Endothelial cell of umbilical vein (primary cell): Measurements from ENCODE around the gene CLCN2. TPM values are rescaled to one million over a fixed set of nuclear protein-coding genes. Genes with fewer than 3 reads are reported as not detected.

Experiments used
- BruUV-seq: library from RNA; stranded (reverse); fragments of 400-500 nt; replicated peaks from 2 replicates; lab custom pipeline; 2021; lab: Mats Ljungman, UMichigan
- CTCF ChIA-PET: fragments of 300-600, 350-600 bp; sonication (Branson Sonifier 250); formaldehyde crosslinking; loops from one replicate; lab custom pipeline; 2021; ENCODE audit warnings: antibody characterized with exemption, inconsistent platforms; lab: Charles Lee
- POLR2A ChIA-PET: fragments of 300-600, 350-600 bp; sonication (Branson Sonifier 250); formaldehyde crosslinking; loops from one replicate; lab custom pipeline; 2021; ENCODE audit warnings: antibody characterized with exemption, inconsistent platforms; lab: Charles Lee
- DNase-seq: peaks from one replicate; pipeline ENCODE4 v3.0.0-alpha.2; 2011; ENCODE audit warnings: low read depth, low spot score
- FAIRE-seq: peaks from 2 replicates; lab custom pipeline; 2011; peaks lifted over from hg19 to GRCh38; lab: Jason Lieb, UNC
- H2AFZ ChIP-seq: 2 replicates; pipeline ENCODE4 v1.6.0; 2012; ENCODE audit warnings: low read depth, low read length, control low read depth, inconsistent platforms
- H3K27ac ChIP-seq: 2 replicates; pipeline ENCODE4 v1.5.1; 2011; ENCODE audit warnings: low read depth, mild to moderate bottlenecking, control low read depth, low read length, moderate library complexity; ENCODE audit not compliant: insufficient read depth
- H3K27me3 ChIP-seq, 2 experiments: 2 replicates each; pipeline versions ENCODE4 v1.6.0 to v1.6.1; 2011; ENCODE audit warnings: low read length in 2 of 2, mixed read lengths in 1 of 2; ENCODE audit not compliant: control insufficient read depth in 2 of 2, insufficient read depth in 2 of 2
- H3K36me3 ChIP-seq, 2 experiments: 2 replicates in 1 of 2; 3 replicates in 1 of 2; pipeline ENCODE4 v1.5.1; 2011; ENCODE audit warnings: low read length in 2 of 2, mild to moderate bottlenecking in 1 of 2, moderate library complexity in 1 of 2; ENCODE audit not compliant: control insufficient read depth in 2 of 2, insufficient read depth in 2 of 2; ENCODE audit errors: extremely low read depth in 1 of 2
- H3K4me1 ChIP-seq: 3 replicates; pipeline ENCODE4 v1.5.1; 2011; ENCODE audit warnings: mild to moderate bottlenecking, low read length; ENCODE audit not compliant: control insufficient read depth, insufficient read depth; ENCODE audit errors: extremely low read depth
- H3K4me2 ChIP-seq: 2 replicates; pipeline ENCODE4 v1.6.1; 2011; ENCODE audit warnings: low read length, control low read depth, mixed read lengths; ENCODE audit not compliant: insufficient read depth
- H3K4me3 ChIP-seq, 3 experiments: fragments of 200-600 bp in 1 of 3; sonication (generic), shearing (Covaris generic) in 1 of 3; replicated peaks in 1 of 3; 2 replicates each; pipeline ENCODE4 v1.5.1; 2011 to 2016; ENCODE audit warnings: control low read depth in 3 of 3, low read length in 3 of 3, mild to moderate bottlenecking in 2 of 3, inconsistent platforms in 1 of 3, low read depth in 1 of 3, moderate library complexity in 1 of 3; ENCODE audit not compliant: insufficient read depth in 1 of 3
- H3K79me2 ChIP-seq: 2 replicates; pipeline ENCODE4 v1.6.0; 2012; ENCODE audit warnings: low read length, inconsistent platforms; ENCODE audit not compliant: control insufficient read depth, insufficient read depth
- H3K9ac ChIP-seq: replicated peaks from 2 replicates; pipeline ENCODE3; 2011; ENCODE audit warnings: low read length, control low read depth; ENCODE audit not compliant: insufficient read depth; ENCODE audit errors: extremely low read depth
- H3K9me1 ChIP-seq: replicated peaks from 3 replicates; pipeline ENCODE4 v1.6.0; 2011; ENCODE audit warnings: mild to moderate bottlenecking, low read length; ENCODE audit not compliant: control insufficient read depth, insufficient read depth; ENCODE audit errors: extremely low read depth
- H3K9me3 ChIP-seq: replicated peaks from 2 replicates; pipeline ENCODE4 v1.5.1; 2012; ENCODE audit warnings: low read length, inconsistent platforms; ENCODE audit not compliant: control insufficient read depth, insufficient read depth
- H4K20me1 ChIP-seq: replicated peaks from 2 replicates; pipeline ENCODE3; 2011; ENCODE audit warnings: mild to moderate bottlenecking, low read length; ENCODE audit not compliant: control insufficient read depth, insufficient read depth; ENCODE audit errors: extremely low read depth
- CTCF ChIP-seq, 2 donors: IDR thresholded peaks; 1 replicate in 1 of 2; 2 replicates in 1 of 2; pipeline ENCODE4 v1.5.1; 2011; ENCODE audit warnings: low read length in 2 of 2, mild to moderate bottlenecking in 2 of 2, moderate library complexity in 2 of 2, control low read depth in 1 of 2, inconsistent platforms in 1 of 2, low read depth in 1 of 2; ENCODE audit not compliant: insufficient read depth in 1 of 2; ENCODE audit errors: extremely low read depth in 1 of 2
- EZH2 ChIP-seq: IDR thresholded peaks from 2 replicates; pipeline ENCODE4 v1.6.1; 2012; ENCODE audit warnings: borderline replicate concordance, low read depth, mild to moderate bottlenecking, moderate library complexity, low read length, inconsistent platforms; ENCODE audit not compliant: severe bottlenecking
- FOS ChIP-seq: IDR thresholded peaks from 2 replicates; pipeline ENCODE4 v1.6.1; 2011; ENCODE audit warnings: mild to moderate bottlenecking, low read length, moderate library complexity, borderline replicate concordance; ENCODE audit not compliant: insufficient read depth
- GATA2 ChIP-seq: IDR thresholded peaks from 2 replicates; pipeline ENCODE4 v1.7.0; 2011; ENCODE audit warnings: low read depth, mild to moderate bottlenecking, moderate library complexity, mixed read lengths, low read length; ENCODE audit not compliant: insufficient read length, insufficient read depth
- JUN ChIP-seq: IDR thresholded peaks from 2 replicates; pipeline ENCODE4 v1.6.1; 2011; ENCODE audit warnings: borderline replicate concordance, low read depth; ENCODE audit not compliant: insufficient read length, insufficient read depth
- MAX ChIP-seq: IDR thresholded peaks from 2 replicates; pipeline ENCODE4 v1.6.1; 2011; ENCODE audit not compliant: insufficient read depth, insufficient read length
- MYC ChIP-seq: IDR thresholded peaks from one replicate; pipeline ENCODE4 v1.6.1; 2011; ENCODE audit warnings: mild to moderate bottlenecking, low read depth, low read length
- POLR2A ChIP-seq: IDR thresholded peaks from 2 replicates; pipeline ENCODE4 v1.6.1; 2012; ENCODE audit warnings: low read depth, mild to moderate bottlenecking, control low read depth, low read length
- POLR2AphosphoS5 ChIP-seq: IDR thresholded peaks from 2 replicates; pipeline ENCODE4 v1.6.1; 2012; ENCODE audit warnings: low read depth, mild to moderate bottlenecking, control low read depth, low read length, moderate library complexity; ENCODE audit not compliant: insufficient read depth
- dilution Hi-C: fragments of 300-500 bp; cut with MboI; formaldehyde crosslinking; loops from one replicate; pipeline ENCODE4 v1.15.0; 2019; ENCODE audit warnings: low sequenced_read_pairs; ENCODE audit not compliant: extremely low pct_ligation_motif_present
- intact Hi-C: fragments of 100-400 bp; cut with micrococcal nuclease; formaldehyde crosslinking; loops from one replicate; pipeline ENCODE4 v1.10.0; 2022
- polyA plus RNA-seq, 4 experiments: library from polyadenylated mRNA; depleted of rRNA in 3 of 4; stranded (reverse) in 3 of 4; unstranded in 1 of 4; fragments of >200 nt; gene quantifications; 2 replicates each; pipeline versions ENCODE4 v1.2.1 to v1.2.3, GENCODE V29; 2011 to 2012; ENCODE audit warnings: missing spikeins in 1 of 4
- total RNA-seq: library from RNA; stranded (reverse); gene quantifications from 2 replicates; pipeline ENCODE4 v1.2.3, GENCODE V29; 2021

The CLCN2 gene
- total and polyA plus RNA-seq, 2 donors (not counting 3 experiments of a cell fraction or from before 2014, with no cell fraction given), result 3.5 to 6.5 TPM

- no peak for FAIRE-seq
- POLR2A ChIA-PET, result no interaction called here
- BruUV-seq, result no TSS peak
These were observed 26.9 kb upstream of the CLCN2 start for GRCh38 chr3:184388164-184388935.

More at GRCh38 chr3:184388164-184388935, 26.9 kb upstream of the CLCN2 start:
- Histone ChIP-seq H3K9me3 (no peaks in the 10 kb centered on the region), H3K27me3 (peaks cover 12 to 18% of the 10 kb centered on the region in 2 experiments), H3K4me2 (no peak overlapping the region), H4K20me1 (no peaks in the 10 kb centered on the region), H3K9me1 (no peaks in the 10 kb centered on the region), H3K4me1 (no peaks in the 10 kb centered on the region), H3K79me2 (no peaks in the 10 kb centered on the region), H3K36me3 (no peaks in the 10 kb centered on the region), H3K9ac (no peak overlapping the region), H3K4me3 (no peak overlapping the region), H2AFZ (no peak overlapping the region), H3K27ac (no peak overlapping the region)
- intact Hi-C loops (no loop called here), dilution Hi-C loops (no loop called here)
- CTCF ChIA-PET, result interaction anchor here (1.6 to 6.9 kb wide), 2 partner anchors 16 to 154 kb away, joined by 4 to 52 read pairs; no protein-coding TSS in a partner anchor
- TF ChIP-seq MYC (no peak), MAX (no peak), GATA2 (no peak), POLR2A (no peak), CTCF (IDR thresholded peaks at IDR 0.05; ENCODE audit: extremely low read depth in 1 of 2, insufficient read depth in 1 of 2, low read depth in 1 of 2, low read length in 2 of 2) (no peak), FOS (no peak), EZH2 (no peak), JUN (no peak), POLR2AphosphoS5 (no peak)
- DNase-seq, result no peak
